Measurements from ENCODE around the gene CLEC3A.
"Not testable (repeated sequence)": the region's sequence is repeated elsewhere in the genome, so short reads cannot be mapped to it uniquely, and the experiment has no call there.

CLEC3A gene

GRCh38 chr16:78034530-78034929, 12.2 kb downstream of the CLEC3A start:
- no peak for DNase-seq

- DNase-seq, result no peak
These were observed 12.7 kb downstream of the CLEC3A start for GRCh38 chr16:78035012-78035411.

- DNase-seq, result no peak
These were observed 18.0 kb downstream of the CLEC3A start for GRCh38 chr16:78040396-78040795.

- DNase-seq, result no peak
These were observed 23.7 kb downstream of the CLEC3A start for GRCh38 chr16:78045865-78046581.

DNA sequence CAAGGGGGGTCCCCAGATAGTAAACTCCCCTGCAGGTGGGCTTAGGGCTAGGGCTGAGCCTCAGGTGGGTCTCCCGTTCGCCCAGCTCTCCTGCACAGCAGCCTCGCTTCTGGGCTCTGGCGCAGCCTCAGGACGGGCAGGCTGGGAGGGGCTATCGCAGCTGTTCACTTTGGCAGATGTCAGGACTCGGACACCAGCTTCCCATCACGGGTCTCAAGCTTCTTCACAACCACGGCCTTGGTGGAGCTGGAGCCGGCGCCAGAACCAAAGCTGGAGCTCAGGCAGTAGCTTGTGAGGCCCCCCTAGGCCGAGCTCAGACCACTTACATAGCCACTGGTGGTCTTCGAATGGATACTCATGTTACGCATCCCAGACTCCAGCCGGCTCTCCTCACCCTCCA, 26.0 kb downstream of the CLEC3A start:
- DNase-seq, result no peak

DNA sequence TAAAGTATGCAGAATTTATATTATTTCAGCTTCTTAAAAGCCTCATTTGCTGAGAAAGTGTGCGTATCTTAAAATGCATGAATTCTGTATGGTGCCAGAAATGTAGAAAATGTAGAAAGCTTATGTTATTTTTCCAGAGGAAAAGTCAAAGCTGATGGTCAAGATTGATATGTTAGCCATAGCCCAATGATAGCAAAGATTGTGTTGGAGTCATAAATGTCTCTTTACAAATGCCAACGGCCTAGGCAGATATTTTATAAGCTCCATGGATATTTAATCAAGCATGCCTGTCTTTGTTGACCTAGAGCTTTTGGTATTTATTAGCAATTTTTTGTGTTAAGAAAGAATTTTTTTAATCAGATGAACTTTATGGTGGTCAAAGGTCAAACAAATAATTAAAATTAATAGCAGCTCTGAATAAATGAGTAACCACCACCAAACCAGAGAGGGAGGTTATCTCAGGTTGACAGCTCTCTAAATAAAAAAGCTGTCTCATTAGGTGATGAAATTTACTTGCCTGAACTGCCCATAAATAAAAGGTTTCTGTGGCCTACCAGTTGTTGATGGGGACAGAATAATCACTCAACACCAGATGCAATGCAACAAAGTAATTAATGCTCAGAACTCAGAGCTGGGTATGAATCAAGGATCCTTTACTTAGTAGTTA, 28.5 kb downstream of the CLEC3A start:
- DNase-seq, result no peak

- no peak for DNase-seq
These were observed 35.6 kb downstream of the CLEC3A start for GRCh38 chr16:78057803-78058564.

GRCh38 chr16:78059806-78060205, 37.5 kb downstream of the CLEC3A start:
- DNase-seq, result not testable (repeated sequence)

DNA sequence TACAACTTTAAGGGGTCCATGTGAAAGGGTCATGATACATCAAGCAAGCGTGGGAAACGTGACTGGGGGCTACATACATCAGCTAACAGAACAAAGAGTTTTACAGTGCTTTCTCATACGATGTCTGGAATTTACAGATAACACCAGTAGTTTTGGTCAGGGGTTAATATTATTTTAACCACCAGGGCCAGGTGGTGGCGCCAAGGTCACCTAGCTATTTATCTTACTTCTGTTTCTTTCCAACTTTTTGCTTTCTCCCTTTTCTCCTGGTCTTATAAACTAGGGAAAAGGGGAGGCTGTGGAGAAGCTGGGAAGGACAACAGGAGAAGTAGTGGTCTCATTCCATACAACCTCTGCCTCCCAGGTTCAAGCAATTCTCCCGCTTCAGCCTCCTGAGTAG, 37.9 kb downstream of the CLEC3A start:
- no peak for DNase-seq

- DNase-seq, result no peak
These were observed 38.5 kb downstream of the CLEC3A start for GRCh38 chr16:78060809-78061208.

GRCh38 chr16:78065319-78065718, 43.0 kb downstream of the CLEC3A start:
- no peak for DNase-seq

DNA sequence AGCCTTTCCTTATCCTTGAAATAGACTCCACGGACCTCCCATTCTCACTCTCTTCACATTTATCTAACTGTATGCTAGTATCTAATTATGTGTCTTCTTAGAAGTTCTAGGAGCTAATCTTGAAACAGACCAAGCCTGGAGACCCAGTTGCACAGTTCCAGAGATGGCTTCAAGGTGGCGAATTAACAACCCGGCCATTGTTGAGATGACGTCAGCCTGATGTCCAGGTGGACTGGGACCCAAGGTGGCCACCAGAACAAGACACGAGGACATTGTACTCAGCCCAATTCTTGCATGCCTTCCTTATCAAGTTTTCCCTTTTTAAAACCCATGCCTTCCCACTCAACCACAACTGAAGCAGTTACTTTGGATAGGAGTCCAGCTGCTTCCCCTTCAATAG, 47.6 kb downstream of the CLEC3A start:
- DNase-seq, result no peak

- no peak for DNase-seq
These were observed 49.9 kb downstream of the CLEC3A start for GRCh38 chr16:78072275-78072674.

DNA sequence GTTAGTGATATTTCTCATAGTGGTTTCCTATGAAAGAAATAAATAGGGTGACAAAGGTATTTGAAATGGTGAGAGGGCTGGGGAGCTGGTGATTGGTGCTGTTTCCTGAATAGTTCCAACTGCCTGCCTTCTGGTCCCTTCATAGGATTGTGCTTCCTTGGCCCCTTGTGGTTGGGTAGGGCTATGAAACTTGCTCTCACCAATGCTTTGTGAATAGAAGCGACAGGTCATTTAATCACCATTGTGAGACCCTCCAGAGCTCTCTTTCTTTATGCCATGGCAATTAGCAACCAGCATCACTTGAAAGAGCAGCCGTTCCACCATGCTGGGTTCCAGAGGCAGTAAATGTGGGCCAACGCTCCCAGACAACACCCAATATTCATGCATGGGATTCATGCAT, 53.5 kb downstream of the CLEC3A start:
- DNase-seq, result no peak

DNA sequence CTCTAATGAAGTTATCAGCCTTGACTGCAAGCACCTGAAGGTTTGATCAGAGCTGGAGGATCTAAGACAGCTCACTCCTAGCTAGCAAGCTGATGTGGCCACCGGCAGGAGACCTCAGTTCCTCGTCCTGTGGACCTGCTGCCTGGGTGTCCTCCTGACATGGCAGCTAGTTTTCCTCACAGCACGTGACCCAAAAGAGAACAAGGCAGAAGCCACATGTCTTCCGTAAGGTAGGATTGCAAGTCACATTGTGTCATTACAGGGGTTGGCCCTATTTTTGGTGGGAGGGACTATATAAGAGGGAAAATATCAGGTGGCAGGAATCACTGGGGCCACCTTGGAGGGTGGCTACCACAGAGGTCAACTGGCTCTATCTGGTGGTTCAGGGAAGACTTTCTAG, 59.0 kb downstream of the CLEC3A start:
- DNase-seq, result no peak

Measured in SIG-M5 (cell line).